Astrocyte (in vitro differentiated cells and primary cell): ENCODE results near the gene ANO2.
"Not testable (repeated sequence)": the region's sequence is repeated elsewhere in the genome, so short reads cannot be mapped to it uniquely, and the experiment has no call there.

ENCODE experiments used
- EZH2 ChIP-seq: IDR thresholded peaks from 2 replicates; pipeline ENCODE4 v1.6.1; 2012; ENCODE audit warnings: mild to moderate bottlenecking, low read length, inconsistent platforms; ENCODE audit not compliant: insufficient read depth
- TF ChIP-seq, protein P1 (sequence below): IDR thresholded peaks from 2 replicates; pipeline ENCODE4 v1.5.1; 2011; ENCODE audit warnings: low read depth, mild to moderate bottlenecking, inconsistent platforms, low read length, moderate library complexity; ENCODE audit not compliant: insufficient read depth

DNA sequence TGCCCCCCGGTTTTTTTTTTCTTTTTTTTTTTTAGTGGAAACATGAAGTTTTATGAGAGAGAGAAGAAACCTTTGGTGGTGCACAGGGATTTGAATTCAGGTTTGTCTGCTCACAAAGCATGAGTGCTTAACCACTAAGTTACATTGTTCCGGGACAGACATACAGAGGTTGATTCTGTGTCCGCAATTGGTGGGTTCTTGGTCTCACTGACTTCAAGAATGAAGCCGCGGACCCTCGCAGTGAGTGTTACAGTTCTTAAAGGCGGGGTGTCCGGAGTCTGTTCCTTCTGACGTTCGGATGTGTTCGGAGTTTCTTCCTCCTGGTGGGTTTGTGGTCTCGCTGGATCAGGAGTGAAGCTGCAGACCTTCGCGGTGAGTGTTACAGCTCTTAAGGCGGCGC, 57.2 kb downstream of the ANO2 start:
- TF ChIP-seq EZH2, result not testable (repeated sequence)
- TF ChIP-seq, protein P1, sequence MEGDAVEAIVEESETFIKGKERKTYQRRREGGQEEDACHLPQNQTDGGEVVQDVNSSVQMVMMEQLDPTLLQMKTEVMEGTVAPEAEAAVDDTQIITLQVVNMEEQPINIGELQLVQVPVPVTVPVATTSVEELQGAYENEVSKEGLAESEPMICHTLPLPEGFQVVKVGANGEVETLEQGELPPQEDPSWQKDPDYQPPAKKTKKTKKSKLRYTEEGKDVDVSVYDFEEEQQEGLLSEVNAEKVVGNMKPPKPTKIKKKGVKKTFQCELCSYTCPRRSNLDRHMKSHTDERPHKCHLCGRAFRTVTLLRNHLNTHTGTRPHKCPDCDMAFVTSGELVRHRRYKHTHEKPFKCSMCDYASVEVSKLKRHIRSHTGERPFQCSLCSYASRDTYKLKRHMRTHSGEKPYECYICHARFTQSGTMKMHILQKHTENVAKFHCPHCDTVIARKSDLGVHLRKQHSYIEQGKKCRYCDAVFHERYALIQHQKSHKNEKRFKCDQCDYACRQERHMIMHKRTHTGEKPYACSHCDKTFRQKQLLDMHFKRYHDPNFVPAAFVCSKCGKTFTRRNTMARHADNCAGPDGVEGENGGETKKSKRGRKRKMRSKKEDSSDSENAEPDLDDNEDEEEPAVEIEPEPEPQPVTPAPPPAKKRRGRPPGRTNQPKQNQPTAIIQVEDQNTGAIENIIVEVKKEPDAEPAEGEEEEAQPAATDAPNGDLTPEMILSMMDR, result not testable (repeated sequence)
